ENCODE results near the gene ZNF467. TPM values are rescaled to one million over a fixed set of nuclear protein-coding genes. Genes with fewer than 3 reads are reported as not detected.

Gene ZNF467
- polyA plus RNA-seq, 4 donors: 0.67 to 5.6 (median 3.9) TPM

- Histone ChIP-seq H3K36me3 (ENCODE audit: control insufficient read depth in 3 of 3, insufficient read depth in 2 of 3, low read depth in 1 of 3, low read length in 3 of 3) (peaks cover 0 to 5% (median 0%) of the 10 kb centered on the region in 3 donors), H3K4me3 (ENCODE audit: low read depth in 1 of 3, low read length in 3 of 3) (peak overlapping the region; percentile 44 to 64 (median 50)), H3K9me3 (ENCODE audit: control insufficient read depth in 2 of 2, insufficient read depth in 1 of 2, low read depth in 1 of 2, low read length in 1 of 2) (no peaks in the 10 kb centered on the region), H3K27me3 (ENCODE audit: control insufficient read depth in 3 of 3, insufficient read depth in 3 of 3, low read length in 3 of 3) (peaks cover 0 to 64% (median 6%) of the 10 kb centered on the region in 3 donors), H3K4me1 (ENCODE audit: control insufficient read depth in 3 of 3, insufficient read depth in 2 of 3, low read depth in 1 of 3, low read length in 2 of 3) (peaks cover 0 to 5% (median 4%) of the 10 kb centered on the region in 3 donors), H3K27ac (ENCODE audit: low read depth in 1 of 3, low read length in 2 of 3) (no peak overlapping the region)
- no peak for FAIRE-seq
- DNase-seq: peak; percentile 15 to 52
- 0 to 1% (median 0%) methylated on average over 44 to 55 of the region's 55 CpGs for WGBS, 3 donors
Observed at GRCh38 chr7:149772956-149773434, 393 bp downstream of the ZNF467 start.

- H3K27me3 ChIP-seq (ENCODE audit: control insufficient read depth in 3 of 3, insufficient read depth in 3 of 3, low read length in 3 of 3): peaks cover 0 to 69% (median 6%) of the 10 kb centered on the region in 3 donors
- H3K4me3 ChIP-seq (ENCODE audit: low read depth in 1 of 3, low read length in 3 of 3): peak overlapping the region; percentile 51 to 64 (median 60)
- WGBS, 3 donors: 0 to 2% (median 2%) methylated on average over 34 to 47 of the region's 47 CpGs
- H3K4me1 ChIP-seq (ENCODE audit: control insufficient read depth in 3 of 3, insufficient read depth in 2 of 3, low read depth in 1 of 3, low read length in 2 of 3): peaks cover 0 to 5% (median 4%) of the 10 kb centered on the region in 3 donors
- DNase-seq (peak in 1 of 2 donors; percentile 18), FAIRE-seq (no peak)
- H3K9me3 ChIP-seq (ENCODE audit: control insufficient read depth in 2 of 2, insufficient read depth in 1 of 2, low read depth in 1 of 2, low read length in 1 of 2): no peaks in the 10 kb centered on the region
- H3K27ac ChIP-seq (ENCODE audit: low read depth in 1 of 3, low read length in 2 of 3): peak overlapping the region in 2 of 3 donors; percentile 34 to 38
- H3K36me3 ChIP-seq (ENCODE audit: control insufficient read depth in 3 of 3, insufficient read depth in 2 of 3, low read depth in 1 of 3, low read length in 3 of 3): peaks cover 0 to 8% (median 0%) of the 10 kb centered on the region in 3 donors
Observed at GRCh38 chr7:149772241-149772955, 990 bp downstream of the ZNF467 start.

GRCh38 chr7:149771720-149772240 is 1.6 kb downstream of the ZNF467 start:
- peak; percentile 85 to 93 for DNase-seq
- H3K4me1 ChIP-seq (ENCODE audit: control insufficient read depth in 3 of 3, insufficient read depth in 2 of 3, low read depth in 1 of 3, low read length in 2 of 3): peaks cover 0 to 5% (median 4%) of the 10 kb centered on the region in 3 donors
- H3K9me3 ChIP-seq (ENCODE audit: control insufficient read depth in 2 of 2, insufficient read depth in 1 of 2, low read depth in 1 of 2, low read length in 1 of 2): no peaks in the 10 kb centered on the region
- H3K36me3 ChIP-seq (ENCODE audit: control insufficient read depth in 3 of 3, insufficient read depth in 2 of 3, low read depth in 1 of 3, low read length in 3 of 3): peaks cover 0 to 8% (median 0%) of the 10 kb centered on the region in 3 donors
- FAIRE-seq: no peak
- peak overlapping the region; percentile 49 to 64 (median 51) for H3K4me3 ChIP-seq (ENCODE audit: low read depth in 1 of 3, low read length in 3 of 3)
- WGBS, 3 donors: 0 to 2% (median 2%) methylated on average over 10 to 37 of the region's 37 CpGs
- H3K27me3 ChIP-seq (ENCODE audit: control insufficient read depth in 3 of 3, insufficient read depth in 3 of 3, low read length in 3 of 3): peaks cover 0 to 71% (median 6%) of the 10 kb centered on the region in 3 donors
- H3K27ac ChIP-seq (ENCODE audit: low read depth in 1 of 3, low read length in 2 of 3): peak overlapping the region in 1 of 3 donors; percentile 58

GRCh38 chr7:149770728-149771636 is 2.4 kb downstream of the ZNF467 start:
- peaks cover 0 to 73% (median 6%) of the 10 kb centered on the region in 3 donors for H3K27me3 ChIP-seq (ENCODE audit: control insufficient read depth in 3 of 3, insufficient read depth in 3 of 3, low read length in 3 of 3)
- 21 to 41% (median 30%) methylated on average over 16 of the region's 16 CpGs for whole genome bisulfite sequencing, 3 donors
- no peak overlapping the region for H3K27ac ChIP-seq (ENCODE audit: low read depth in 1 of 3, low read length in 2 of 3)
- H3K36me3 ChIP-seq (ENCODE audit: control insufficient read depth in 3 of 3, insufficient read depth in 2 of 3, low read depth in 1 of 3, low read length in 3 of 3): peaks cover 0 to 8% (median 0%) of the 10 kb centered on the region in 3 donors
- no peaks in the 10 kb centered on the region for H3K9me3 ChIP-seq (ENCODE audit: control insufficient read depth in 2 of 2, insufficient read depth in 1 of 2, low read depth in 1 of 2, low read length in 1 of 2)
- H3K4me1 ChIP-seq (ENCODE audit: control insufficient read depth in 3 of 3, insufficient read depth in 2 of 3, low read depth in 1 of 3, low read length in 2 of 3): peaks cover 0 to 5% (median 4%) of the 10 kb centered on the region in 3 donors
- FAIRE-seq (no peak), DNase-seq (peak in 1 of 2 donors; percentile 10)
- peak overlapping the region in 2 of 3 donors; percentile 29 to 64 for H3K4me3 ChIP-seq (ENCODE audit: low read depth in 1 of 3, low read length in 3 of 3)

DNA sequence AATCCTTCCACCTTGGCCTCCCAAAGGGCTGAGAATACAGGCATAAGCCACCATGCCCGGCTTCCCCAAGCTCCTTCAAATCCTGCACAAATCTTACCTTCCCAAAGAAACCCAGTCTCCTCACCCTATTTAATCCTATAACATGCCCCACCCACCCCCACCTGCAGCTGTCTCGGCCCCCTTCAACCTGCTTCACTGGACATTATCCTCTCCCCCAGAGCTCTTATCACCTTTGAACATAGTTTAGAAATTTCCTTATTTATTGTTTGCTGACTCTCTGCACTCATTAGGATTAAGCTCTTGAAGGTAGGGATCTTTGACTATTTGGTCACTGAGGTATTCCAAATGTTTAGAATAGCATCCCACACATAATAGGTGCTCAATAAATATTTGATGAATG is 3.5 kb downstream of the ZNF467 start:
- no peaks in the 10 kb centered on the region for H3K9me3 ChIP-seq (ENCODE audit: control insufficient read depth in 2 of 2, insufficient read depth in 1 of 2, low read depth in 1 of 2, low read length in 1 of 2)
- H3K4me1 ChIP-seq (ENCODE audit: control insufficient read depth in 3 of 3, insufficient read depth in 2 of 3, low read depth in 1 of 3, low read length in 2 of 3): peaks cover 0 to 5% (median 4%) of the 10 kb centered on the region in 3 donors
- peaks cover 0 to 13% (median 0%) of the 10 kb centered on the region in 3 donors for H3K36me3 ChIP-seq (ENCODE audit: control insufficient read depth in 3 of 3, insufficient read depth in 2 of 3, low read depth in 1 of 3, low read length in 3 of 3)
- 55 to 76% (median 61%) methylated on average over 2 of the region's 2 CpGs for WGBS, 3 donors
- no peak overlapping the region for H3K27ac ChIP-seq (ENCODE audit: low read depth in 1 of 3, low read length in 2 of 3)
- no peak for DNase-seq
- no peak for FAIRE-seq
- H3K4me3 ChIP-seq (ENCODE audit: low read depth in 1 of 3, low read length in 3 of 3): no peak overlapping the region
- H3K27me3 ChIP-seq (ENCODE audit: control insufficient read depth in 3 of 3, insufficient read depth in 3 of 3, low read length in 3 of 3): peaks cover 0 to 71% (median 11%) of the 10 kb centered on the region in 3 donors

DNA sequence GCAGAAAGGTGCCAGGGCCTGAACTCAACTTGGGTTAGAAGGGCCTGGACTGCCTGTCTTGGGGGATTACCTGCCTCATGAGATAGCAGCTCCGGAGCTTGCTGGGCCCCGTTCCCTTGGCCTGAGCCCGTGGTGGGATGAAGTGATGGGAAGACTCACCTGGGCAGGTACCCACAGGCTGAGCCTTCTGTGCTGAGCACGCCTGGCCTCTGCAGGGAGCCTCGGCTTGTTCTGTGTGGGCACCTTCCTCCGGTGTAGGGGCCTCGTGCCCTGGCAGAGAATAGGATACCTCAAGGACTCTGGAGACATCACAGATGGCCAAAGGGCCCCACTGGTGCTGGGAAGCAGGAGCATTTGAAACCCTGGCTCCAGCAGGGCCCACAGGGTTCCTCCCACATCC is 4.5 kb downstream of the ZNF467 start:
- peaks cover 0 to 69% (median 15%) of the 10 kb centered on the region in 3 donors for H3K27me3 ChIP-seq (ENCODE audit: control insufficient read depth in 3 of 3, insufficient read depth in 3 of 3, low read length in 3 of 3)

DNA sequence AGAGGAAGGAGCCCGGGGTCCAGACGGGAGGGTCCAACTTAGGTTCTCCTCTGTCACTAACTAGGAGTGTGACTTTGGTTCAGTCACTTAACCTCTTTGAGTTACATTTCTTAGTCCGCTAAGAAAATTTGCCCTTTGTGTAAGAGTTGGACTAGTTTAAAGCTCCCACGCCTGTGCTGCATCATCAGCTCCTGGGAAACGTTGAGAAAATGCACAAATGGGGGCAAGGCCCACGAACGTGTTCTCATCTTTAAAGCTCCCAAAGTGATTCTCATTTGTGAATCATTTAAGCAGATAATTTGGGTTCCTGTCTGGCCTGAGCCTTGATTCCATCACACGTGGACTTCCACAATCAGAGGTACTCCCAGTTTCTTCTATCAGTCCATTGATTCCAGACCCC is 6.3 kb downstream of the ZNF467 start:
- H3K36me3 ChIP-seq (ENCODE audit: control insufficient read depth in 3 of 3, insufficient read depth in 2 of 3, low read depth in 1 of 3, low read length in 3 of 3): peaks cover 0 to 17% (median 0%) of the 10 kb centered on the region in 3 donors
- no peak for FAIRE-seq

More for the DNA sequence above, 4.5 kb downstream of the ZNF467 start:
- Histone ChIP-seq H3K36me3 (ENCODE audit: control insufficient read depth in 3 of 3, insufficient read depth in 2 of 3, low read depth in 1 of 3, low read length in 3 of 3) (peaks cover 0 to 17% (median 0%) of the 10 kb centered on the region in 3 donors), H3K4me3 (ENCODE audit: low read depth in 1 of 3, low read length in 3 of 3) (no peak overlapping the region), H3K4me1 (ENCODE audit: control insufficient read depth in 3 of 3, insufficient read depth in 2 of 3, low read depth in 1 of 3, low read length in 2 of 3) (peaks cover 0 to 5% (median 4%) of the 10 kb centered on the region in 3 donors), H3K27ac (ENCODE audit: low read depth in 1 of 3, low read length in 2 of 3) (no peak overlapping the region), H3K9me3 (ENCODE audit: control insufficient read depth in 2 of 2, insufficient read depth in 1 of 2, low read depth in 1 of 2, low read length in 1 of 2) (no peaks in the 10 kb centered on the region)
- no peak for DNase-seq
- FAIRE-seq: no peak
- WGBS, 3 donors: 87 to 92% (median 91%) methylated on average over 7 of the region's 7 CpGs

More for the DNA sequence above, 6.3 kb downstream of the ZNF467 start:
- DNase-seq: no peak
- Histone ChIP-seq H3K27me3 (ENCODE audit: control insufficient read depth in 3 of 3, insufficient read depth in 3 of 3, low read length in 3 of 3) (peaks cover 0 to 75% (median 20%) of the 10 kb centered on the region in 3 donors), H3K4me3 (ENCODE audit: low read depth in 1 of 3, low read length in 3 of 3) (no peak overlapping the region), H3K9me3 (ENCODE audit: control insufficient read depth in 2 of 2, insufficient read depth in 1 of 2, low read depth in 1 of 2, low read length in 1 of 2) (no peaks in the 10 kb centered on the region), H3K4me1 (ENCODE audit: control insufficient read depth in 3 of 3, insufficient read depth in 2 of 3, low read depth in 1 of 3, low read length in 2 of 3) (peaks cover 0 to 5% (median 4%) of the 10 kb centered on the region in 3 donors), H3K27ac (ENCODE audit: low read depth in 1 of 3, low read length in 2 of 3) (no peak overlapping the region)
- WGBS, 3 donors: 78 to 82% (median 82%) methylated on average over 8 of the region's 8 CpGs

Measured in small intestine (tissue), 7 donors.